Gastrocnemius medialis (tissue), 4 donors: ENCODE data around the gene FLNB.

Experiments
- POLR2A ChIP-seq, 2 donors: fragments of 450-650 bp; IDR thresholded peaks; one replicate each; pipeline ENCODE4 v1.6.1; 2017; ENCODE audit warnings: antibody characterized with exemption in 2 of 2, mild to moderate bottlenecking in 2 of 2, moderate library complexity in 2 of 2
- TF ChIP-seq, protein P1 (sequence below), 5 experiments: fragments of 450-650 bp in 3 of 5; fragments of 200-600 bp in 2 of 5; sonication (generic) in 2 of 5; IDR thresholded peaks in 4 of 5; conservative IDR thresholded peaks in 1 of 5; 1 replicate in 4 of 5; 2 replicates in 1 of 5; pipeline ENCODE4 v1.5.1; 2016 to 2019; ENCODE audit warnings: antibody characterized with exemption in 5 of 5, mild to moderate bottlenecking in 3 of 5, moderate library complexity in 3 of 5

DNA sequence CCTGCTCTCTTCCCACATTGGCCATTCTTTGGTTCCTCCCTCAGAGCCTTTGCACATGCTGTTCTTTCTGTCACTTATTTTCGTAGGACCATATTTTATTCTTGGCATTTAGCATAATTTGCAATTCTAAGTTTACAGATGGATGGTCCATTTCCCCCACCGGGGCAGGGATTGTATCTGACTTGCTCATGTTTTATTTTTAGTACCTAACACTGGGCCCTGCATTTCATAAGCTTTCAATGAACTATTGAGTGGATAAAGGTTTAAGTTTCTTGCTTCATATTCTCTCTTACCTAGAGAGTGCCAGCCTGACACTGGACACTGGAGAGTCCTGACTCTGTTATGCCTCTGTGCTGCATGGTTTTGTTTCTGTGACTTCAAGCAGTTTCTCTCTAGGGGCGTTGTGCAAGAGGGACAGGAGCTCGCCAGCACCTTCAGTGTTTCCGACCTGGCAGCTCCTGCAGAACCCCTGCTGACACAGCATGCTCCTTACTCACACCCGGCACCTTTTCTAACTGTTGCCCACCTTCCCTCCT is 87.4 kb downstream of the FLNB start:
- no peak for TF ChIP-seq POLR2A (IDR thresholded peaks at IDR 0.05)
- TF ChIP-seq, protein P1, sequence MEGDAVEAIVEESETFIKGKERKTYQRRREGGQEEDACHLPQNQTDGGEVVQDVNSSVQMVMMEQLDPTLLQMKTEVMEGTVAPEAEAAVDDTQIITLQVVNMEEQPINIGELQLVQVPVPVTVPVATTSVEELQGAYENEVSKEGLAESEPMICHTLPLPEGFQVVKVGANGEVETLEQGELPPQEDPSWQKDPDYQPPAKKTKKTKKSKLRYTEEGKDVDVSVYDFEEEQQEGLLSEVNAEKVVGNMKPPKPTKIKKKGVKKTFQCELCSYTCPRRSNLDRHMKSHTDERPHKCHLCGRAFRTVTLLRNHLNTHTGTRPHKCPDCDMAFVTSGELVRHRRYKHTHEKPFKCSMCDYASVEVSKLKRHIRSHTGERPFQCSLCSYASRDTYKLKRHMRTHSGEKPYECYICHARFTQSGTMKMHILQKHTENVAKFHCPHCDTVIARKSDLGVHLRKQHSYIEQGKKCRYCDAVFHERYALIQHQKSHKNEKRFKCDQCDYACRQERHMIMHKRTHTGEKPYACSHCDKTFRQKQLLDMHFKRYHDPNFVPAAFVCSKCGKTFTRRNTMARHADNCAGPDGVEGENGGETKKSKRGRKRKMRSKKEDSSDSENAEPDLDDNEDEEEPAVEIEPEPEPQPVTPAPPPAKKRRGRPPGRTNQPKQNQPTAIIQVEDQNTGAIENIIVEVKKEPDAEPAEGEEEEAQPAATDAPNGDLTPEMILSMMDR (IDR thresholded peaks at IDR 0.05 in 4 of 5, conservative IDR thresholded peaks at IDR 0.05 in 1 of 5), result no peak
